Suprapubic skin (tissue), 3 donors: ENCODE results near the gene CD2BP2.

ENCODE experiments used
- CTCF ChIP-seq, 2 donors: fragments of 200-600 bp in 1 of 2; fragments of 450-650 bp in 1 of 2; sonication (generic) in 1 of 2; IDR thresholded peaks; one replicate each; pipeline ENCODE4 v1.5.1; 2016 to 2019; ENCODE audit warnings: antibody characterized with exemption in 2 of 2, mild to moderate bottlenecking in 1 of 2, moderate library complexity in 1 of 2
- POLR2A ChIP-seq, 2 donors: fragments of 450-650 bp; IDR thresholded peaks; one replicate each; pipeline ENCODE4 v1.6.1; 2017; ENCODE audit warnings: antibody characterized with exemption in 2 of 2, mild to moderate bottlenecking in 2 of 2, moderate library complexity in 2 of 2

GRCh38 chr16:30395992-30396585 is 41.0 kb upstream of the CD2BP2 start:
- TF ChIP-seq POLR2A (IDR thresholded peaks at IDR 0.05) (no peak), CTCF (IDR thresholded peaks at IDR 0.05) (no peak)
